ENCODE measurements around the gene SLC26A8. TPM values are rescaled to one million over a fixed set of nuclear protein-coding genes. Genes with fewer than 3 reads are reported as not detected.
"Not testable (repeated sequence)": the region's sequence is repeated elsewhere in the genome, so short reads cannot be mapped to it uniquely, and the experiment has no call there.

The SLC26A8 gene
- total and polyA plus RNA-seq, 9 donors: 0.07 to 0.17 (median 0.10) TPM; not detected in 4

DNA sequence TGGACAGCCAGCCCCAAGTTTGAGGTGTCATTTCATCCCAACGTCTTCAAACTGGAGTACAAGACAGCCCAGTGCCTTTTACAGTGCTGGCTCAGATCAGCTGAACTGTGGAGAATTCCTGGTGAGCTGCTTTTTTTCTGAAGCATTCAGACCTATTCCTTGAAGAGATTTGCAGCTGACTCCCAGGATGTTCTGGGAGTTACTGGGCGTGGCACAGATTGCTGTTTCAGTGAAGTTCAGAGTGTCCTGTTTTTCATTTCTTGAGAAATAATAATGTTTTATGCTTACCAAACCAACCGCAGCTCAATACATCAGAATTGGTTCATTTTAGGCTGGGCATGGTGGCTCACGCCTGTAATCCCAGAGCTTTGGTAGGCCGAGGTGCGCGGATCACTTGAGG lies 70.1 kb downstream of the SLC26A8 start:
- WGBS, 3 donors: 84 to 88% (median 86%) methylated on average over 7 of the region's 7 CpGs
- Histone ChIP-seq H3K36me3 (no peaks in the 10 kb centered on the region), H3K27me3 (no peaks in the 10 kb centered on the region), H3K4me1 (ENCODE audit: insufficient read depth) (no peaks in the 10 kb centered on the region), H3K9me3 (no peaks in the 10 kb centered on the region), H3K27ac (no peak overlapping the region), H3K4me3 (no peak overlapping the region)
- intact Hi-C loops (cut with DNase I): no loop called here
- no peak for DNase-seq
- TF ChIP-seq EP300 (IDR thresholded peaks at IDR 0.05): no peak

DNA sequence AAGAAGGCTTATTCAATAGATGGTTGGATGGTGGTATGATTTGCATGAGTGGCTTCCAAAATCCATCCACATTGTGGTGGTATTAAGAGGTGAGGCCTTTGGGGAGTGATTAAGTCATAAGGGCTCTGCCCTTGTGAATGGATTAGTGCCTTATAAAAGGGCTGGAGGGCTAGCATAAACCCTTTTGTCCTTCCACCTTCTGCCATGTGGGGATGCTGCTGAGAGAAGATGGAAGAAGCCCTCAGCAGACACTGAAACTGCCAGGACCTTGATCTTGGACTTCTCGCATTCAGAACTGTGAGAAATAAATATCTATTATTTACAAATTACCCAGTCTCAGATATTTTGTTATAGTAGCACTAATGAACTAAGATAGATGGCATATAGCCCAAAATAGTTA lies 75.7 kb downstream of the SLC26A8 start:
- intact Hi-C loops (cut with DNase I): no loop called here
- no peaks in the 10 kb centered on the region for H3K4me1 ChIP-seq (ENCODE audit: insufficient read depth)
- TF ChIP-seq EP300 (IDR thresholded peaks at IDR 0.05) (no peak), POLR2A (IDR thresholded peaks at IDR 0.05) (no peak)
- TF ChIP-seq, protein P1, sequence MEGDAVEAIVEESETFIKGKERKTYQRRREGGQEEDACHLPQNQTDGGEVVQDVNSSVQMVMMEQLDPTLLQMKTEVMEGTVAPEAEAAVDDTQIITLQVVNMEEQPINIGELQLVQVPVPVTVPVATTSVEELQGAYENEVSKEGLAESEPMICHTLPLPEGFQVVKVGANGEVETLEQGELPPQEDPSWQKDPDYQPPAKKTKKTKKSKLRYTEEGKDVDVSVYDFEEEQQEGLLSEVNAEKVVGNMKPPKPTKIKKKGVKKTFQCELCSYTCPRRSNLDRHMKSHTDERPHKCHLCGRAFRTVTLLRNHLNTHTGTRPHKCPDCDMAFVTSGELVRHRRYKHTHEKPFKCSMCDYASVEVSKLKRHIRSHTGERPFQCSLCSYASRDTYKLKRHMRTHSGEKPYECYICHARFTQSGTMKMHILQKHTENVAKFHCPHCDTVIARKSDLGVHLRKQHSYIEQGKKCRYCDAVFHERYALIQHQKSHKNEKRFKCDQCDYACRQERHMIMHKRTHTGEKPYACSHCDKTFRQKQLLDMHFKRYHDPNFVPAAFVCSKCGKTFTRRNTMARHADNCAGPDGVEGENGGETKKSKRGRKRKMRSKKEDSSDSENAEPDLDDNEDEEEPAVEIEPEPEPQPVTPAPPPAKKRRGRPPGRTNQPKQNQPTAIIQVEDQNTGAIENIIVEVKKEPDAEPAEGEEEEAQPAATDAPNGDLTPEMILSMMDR (IDR thresholded peaks at IDR 0.05): no peak
- 87 to 93% (median 88%) methylated on average over 1 of the region's 1 CpG for WGBS, 3 donors
- no peaks in the 10 kb centered on the region for H3K36me3 ChIP-seq
- no peak for DNase-seq
- no peaks in the 10 kb centered on the region for H3K9me3 ChIP-seq
- no peaks in the 10 kb centered on the region for H3K27me3 ChIP-seq
- no peak overlapping the region for H3K4me3 ChIP-seq
- H3K27ac ChIP-seq: no peak overlapping the region

DNA sequence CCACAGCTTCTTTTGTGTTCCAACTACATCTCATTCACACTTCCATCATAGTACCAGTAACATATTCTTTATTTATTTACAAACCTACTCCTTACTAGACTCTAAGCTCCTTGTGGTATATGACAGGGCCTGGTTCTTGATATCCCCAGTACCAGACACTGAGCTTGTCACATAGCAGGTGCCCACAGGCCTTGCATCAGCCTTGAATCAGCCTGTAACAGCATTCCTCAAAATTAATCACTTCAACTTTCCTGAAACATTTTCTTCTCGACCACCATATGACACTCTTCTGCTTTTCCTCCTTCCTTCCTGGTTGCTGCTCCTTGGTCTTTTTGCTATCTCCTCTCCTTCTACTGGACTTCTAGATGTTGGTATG lies 78.8 kb downstream of the SLC26A8 start:
- Histone ChIP-seq H3K27me3 (no peaks in the 10 kb centered on the region), H3K27ac (no peak overlapping the region), H3K9me3 (no peaks in the 10 kb centered on the region), H3K4me1 (ENCODE audit: insufficient read depth) (no peaks in the 10 kb centered on the region), H3K4me3 (no peak overlapping the region), H3K36me3 (no peaks in the 10 kb centered on the region)
- TF ChIP-seq EP300 (IDR thresholded peaks at IDR 0.05) (no peak), POLR2A (IDR thresholded peaks at IDR 0.05) (no peak)
- TF ChIP-seq, protein P1 (IDR thresholded peaks at IDR 0.05): no peak
- intact Hi-C loops (cut with DNase I): no loop called here
- no peak for DNase-seq
- 55 to 89% (median 75%) methylated on average over 1 of the region's 1 CpG for WGBS, 3 donors

DNA sequence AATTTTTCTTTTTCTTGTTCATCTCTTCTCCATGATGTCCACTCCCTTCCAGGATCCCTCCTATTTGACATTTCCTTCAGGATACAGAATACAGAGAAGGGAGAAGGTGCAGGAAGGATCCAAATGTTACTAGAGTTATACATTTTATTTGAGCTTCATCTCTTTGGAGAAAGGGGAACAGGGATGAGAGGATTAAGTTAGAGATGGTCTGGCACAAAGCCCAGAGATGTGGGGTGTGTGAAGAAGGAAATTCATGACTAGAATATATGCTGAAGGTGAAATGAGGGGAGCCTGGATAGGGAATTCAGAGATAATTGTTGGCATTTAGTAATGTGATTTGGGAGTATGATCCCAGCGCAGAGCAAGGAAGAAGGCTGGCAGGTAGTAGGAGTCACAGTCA lies 81.1 kb downstream of the SLC26A8 start:
- 82 to 92% (median 86%) methylated on average over 1 of the region's 1 CpG for WGBS, 3 donors
- Histone ChIP-seq H3K27me3 (no peaks in the 10 kb centered on the region), H3K27ac (no peak overlapping the region), H3K4me3 (no peak overlapping the region), H3K36me3 (no peaks in the 10 kb centered on the region), H3K4me1 (ENCODE audit: insufficient read depth) (no peaks in the 10 kb centered on the region), H3K9me3 (no peaks in the 10 kb centered on the region)
- no peak for DNase-seq
- TF ChIP-seq, protein P1 (IDR thresholded peaks at IDR 0.05): no peak
- TF ChIP-seq POLR2A (IDR thresholded peaks at IDR 0.05): no peak
- TF ChIP-seq EP300 (IDR thresholded peaks at IDR 0.05): no peak
- intact Hi-C loops (cut with DNase I): no loop called here

DNA sequence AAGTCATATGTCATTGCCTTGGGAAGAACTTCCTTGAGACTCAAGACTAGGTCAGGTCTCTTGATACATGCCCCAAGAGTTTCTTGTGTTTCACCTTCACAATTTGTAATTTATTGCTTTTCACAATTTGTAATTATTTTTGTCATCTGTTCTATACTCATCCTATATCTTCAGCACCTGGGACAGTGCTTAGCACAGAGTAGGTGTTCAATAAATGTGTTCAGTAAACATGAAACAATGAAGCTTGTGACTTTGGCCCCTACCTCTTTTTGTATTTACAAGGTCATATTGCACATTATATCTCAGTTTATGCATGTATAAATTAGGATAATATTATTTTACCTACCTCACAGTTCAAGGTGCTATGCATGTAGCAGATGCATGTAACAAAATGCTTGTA lies 82.1 kb downstream of the SLC26A8 start:
- Histone ChIP-seq H3K27me3 (no peaks in the 10 kb centered on the region), H3K36me3 (no peaks in the 10 kb centered on the region), H3K27ac (no peak overlapping the region), H3K4me1 (ENCODE audit: insufficient read depth) (no peaks in the 10 kb centered on the region), H3K9me3 (no peaks in the 10 kb centered on the region), H3K4me3 (no peak overlapping the region)
- DNase-seq: no peak
- TF ChIP-seq, protein P1 (IDR thresholded peaks at IDR 0.05): no peak
- TF ChIP-seq EP300 (IDR thresholded peaks at IDR 0.05) (no peak), POLR2A (IDR thresholded peaks at IDR 0.05) (no peak)
- intact Hi-C loops (cut with DNase I): no loop called here

DNA sequence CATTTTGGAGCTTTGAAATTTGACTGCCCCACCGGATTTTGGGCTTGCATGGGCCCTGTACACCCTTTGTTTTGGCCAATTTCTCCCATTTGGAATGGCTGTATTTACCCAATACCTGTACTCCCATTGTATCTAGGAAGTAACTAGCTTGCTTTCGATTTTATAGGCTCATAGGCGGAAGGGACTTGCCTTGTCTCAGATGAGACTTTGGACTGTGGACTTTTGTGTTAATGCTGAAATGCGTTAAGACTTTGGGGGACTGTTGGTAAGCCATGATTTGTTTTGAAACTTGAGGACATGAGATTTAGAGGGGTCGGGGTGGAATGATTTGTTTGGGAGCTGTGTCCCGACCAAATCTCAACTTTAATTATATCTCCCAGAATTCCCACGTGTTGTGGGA lies 83.3 kb downstream of the SLC26A8 start:
- H3K4me3 ChIP-seq; H3K4me1 ChIP-seq (ENCODE audit: insufficient read depth); DNase-seq; H3K36me3 ChIP-seq; intact Hi-C loops (cut with DNase I); H3K27me3 ChIP-seq; H3K27ac ChIP-seq; H3K9me3 ChIP-seq: not testable (repeated sequence)
- 83 to 89% (median 85%) methylated on average over 7 of the region's 7 CpGs for WGBS, 3 donors

DNA sequence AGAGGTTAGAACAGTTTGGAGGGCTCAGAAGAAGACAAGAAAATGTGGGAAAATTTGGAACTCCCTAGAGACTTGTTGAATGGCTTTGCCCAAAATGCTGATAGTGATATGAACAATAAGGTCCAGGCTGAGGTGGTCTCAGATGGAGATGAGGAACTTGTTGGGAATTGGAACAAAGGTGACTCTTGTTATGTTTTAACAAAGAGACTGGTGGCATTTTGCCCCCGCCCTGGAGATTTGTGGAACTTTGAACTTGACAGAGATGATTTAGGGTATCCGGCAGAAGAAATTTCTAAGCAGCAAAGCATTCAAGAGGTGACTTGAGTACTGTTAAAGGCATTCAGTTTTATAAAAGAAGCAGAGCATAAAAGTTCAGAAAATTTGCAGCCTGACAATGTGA lies 84.4 kb downstream of the SLC26A8 start:
- intact Hi-C loops (cut with DNase I); H3K27me3 ChIP-seq; DNase-seq; H3K9me3 ChIP-seq; H3K36me3 ChIP-seq; H3K27ac ChIP-seq; H3K4me3 ChIP-seq; H3K4me1 ChIP-seq (ENCODE audit: insufficient read depth): not testable (repeated sequence)
- 94 to 95% (median 94%) methylated on average over 2 of the region's 2 CpGs for WGBS, 3 donors

DNA sequence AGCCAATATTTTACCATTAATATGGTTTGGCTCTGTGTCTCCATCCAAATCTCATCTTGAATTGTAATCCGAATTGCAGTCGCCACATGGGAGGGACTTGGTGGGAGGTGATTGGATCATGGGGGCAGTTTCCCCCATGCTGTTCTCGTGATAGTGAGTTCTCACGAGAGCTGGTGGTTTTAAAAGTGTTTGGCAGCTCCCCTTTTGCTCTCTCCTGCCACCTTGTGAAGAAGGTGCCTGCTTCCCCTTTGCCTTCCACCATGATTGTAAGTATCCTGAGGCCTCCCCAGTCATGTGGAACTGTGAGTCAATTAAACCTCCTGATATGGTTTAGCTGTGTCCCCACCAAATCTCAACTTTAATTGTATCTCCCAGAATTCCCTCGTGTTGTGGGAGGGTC lies 85.2 kb downstream of the SLC26A8 start:
- intact Hi-C loops (cut with DNase I); H3K36me3 ChIP-seq; H3K27ac ChIP-seq; H3K27me3 ChIP-seq; DNase-seq; H3K4me1 ChIP-seq (ENCODE audit: insufficient read depth); H3K4me3 ChIP-seq; H3K9me3 ChIP-seq: not testable (repeated sequence)
- WGBS, 3 donors: 81 to 87% (median 86%) methylated on average over 5 of the region's 5 CpGs
